Urothelium cell line (cell line): ENCODE data around the gene ZNRF1.
"Not testable (repeated sequence)": the region's sequence is repeated elsewhere in the genome, so short reads cannot be mapped to it uniquely, and the experiment has no call there.

Experiments
- DNase-seq: peaks from one replicate; pipeline ENCODE4 v3.0.0; 2011; ENCODE audit warnings: low spot score, mixed read lengths
- FAIRE-seq: peaks from 2 replicates; lab custom pipeline; 2011; peaks lifted over from hg19 to GRCh38; lab: Jason Lieb, UNC

ZNRF1 gene

GRCh38 chr16:75000481-75001081, 1.8 kb downstream of the ZNRF1 start:
- DNase-seq (peak; percentile 17), FAIRE-seq (no peak)

- DNase-seq = no peak
- no peak for FAIRE-seq
Observed at GRCh38 chr16:75002474-75002873, 3.6 kb downstream of the ZNRF1 start.

GRCh38 chr16:75003931-75004330, 5.1 kb downstream of the ZNRF1 start:
- FAIRE-seq (no peak), DNase-seq (no peak)

- FAIRE-seq (no peak), DNase-seq (no peak)
Observed at GRCh38 chr16:75004460-75004859, 5.6 kb downstream of the ZNRF1 start.

- DNase-seq (no peak), FAIRE-seq (no peak)
Observed at GRCh38 chr16:75005697-75006096, 6.9 kb downstream of the ZNRF1 start.

- FAIRE-seq = no peak
- no peak for DNase-seq
Observed at GRCh38 chr16:75007443-75007842, 8.6 kb downstream of the ZNRF1 start.

GRCh38 chr16:75010427-75010826, 11.6 kb downstream of the ZNRF1 start:
- DNase-seq (no peak), FAIRE-seq (no peak)

- FAIRE-seq (no peak), DNase-seq (peak; percentile 65)
Observed at GRCh38 chr16:75011634-75012307, 12.9 kb downstream of the ZNRF1 start.

- no peak for DNase-seq
- FAIRE-seq = no peak
Observed at GRCh38 chr16:75012380-75013081, 13.7 kb downstream of the ZNRF1 start.

GRCh38 chr16:75013123-75013522, 14.3 kb downstream of the ZNRF1 start:
- FAIRE-seq, DNase-seq: not testable (repeated sequence)

GRCh38 chr16:75014318-75014717, 15.5 kb downstream of the ZNRF1 start:
- DNase-seq (no peak), FAIRE-seq (no peak)

- not testable (repeated sequence) for DNase-seq, FAIRE-seq
Observed at GRCh38 chr16:75016451-75017081, 17.7 kb downstream of the ZNRF1 start.

GRCh38 chr16:75017670-75018525, 19.1 kb downstream of the ZNRF1 start:
- DNase-seq (no peak), FAIRE-seq (no peak)

- no peak for FAIRE-seq
- no peak for DNase-seq
Observed at GRCh38 chr16:75019007-75019406, 20.2 kb downstream of the ZNRF1 start.

GRCh38 chr16:75019586-75019985, 20.8 kb downstream of the ZNRF1 start:
- no peak for FAIRE-seq
- DNase-seq = no peak

- DNase-seq = no peak
- FAIRE-seq = no peak
Observed at GRCh38 chr16:75021410-75021809, 22.6 kb downstream of the ZNRF1 start.

- DNase-seq = no peak
- FAIRE-seq = no peak
Observed at GRCh38 chr16:75022567-75022966, 23.7 kb downstream of the ZNRF1 start.

GRCh38 chr16:75023009-75023408, 24.2 kb downstream of the ZNRF1 start:
- FAIRE-seq (no peak), DNase-seq (no peak)

- FAIRE-seq = no peak
- no peak for DNase-seq
Observed at GRCh38 chr16:75024182-75024581, 25.4 kb downstream of the ZNRF1 start.

GRCh38 chr16:75024594-75024993, 25.8 kb downstream of the ZNRF1 start:
- DNase-seq = no peak
- FAIRE-seq = no peak

GRCh38 chr16:75025761-75026160, 26.9 kb downstream of the ZNRF1 start:
- FAIRE-seq (no peak), DNase-seq (no peak)
